AG04449 (cell line): Measurements from ENCODE around the gene KCNK3.

ENCODE experiments used
- CTCF ChIA-PET: fragments of 350-600 bp; formaldehyde crosslinking; extraction: SDS; loops from one replicate; lab custom pipeline; 2021; ENCODE audit warnings: antibody characterized with exemption; lab: Yijun Ruan, JAX
- POLR2A ChIA-PET: fragments of 400-600, 350-600 bp; formaldehyde crosslinking; extraction: SDS; loops from one replicate; lab custom pipeline; 2020; ENCODE audit warnings: antibody characterized with exemption, inconsistent platforms; lab: Yijun Ruan, JAX
- DNase-seq: peaks from one replicate; pipeline ENCODE4 v3.0.0-alpha.2; 2010; ENCODE audit warnings: low read depth, low spot score
- H3K4me3 ChIP-seq: 2 replicates; pipeline ENCODE4 v1.5.1; 2011; ENCODE audit warnings: low read depth, mild to moderate bottlenecking, control low read depth, low read length
- TF ChIP-seq, protein P1 (sequence below): IDR thresholded peaks from one replicate; pipeline ENCODE4 v1.5.1; 2011; ENCODE audit warnings: mild to moderate bottlenecking, moderate library complexity, low read length, control low read depth, inconsistent platforms; ENCODE audit not compliant: insufficient read depth; ENCODE audit errors: missing control alignments

KCNK3 gene

DNA sequence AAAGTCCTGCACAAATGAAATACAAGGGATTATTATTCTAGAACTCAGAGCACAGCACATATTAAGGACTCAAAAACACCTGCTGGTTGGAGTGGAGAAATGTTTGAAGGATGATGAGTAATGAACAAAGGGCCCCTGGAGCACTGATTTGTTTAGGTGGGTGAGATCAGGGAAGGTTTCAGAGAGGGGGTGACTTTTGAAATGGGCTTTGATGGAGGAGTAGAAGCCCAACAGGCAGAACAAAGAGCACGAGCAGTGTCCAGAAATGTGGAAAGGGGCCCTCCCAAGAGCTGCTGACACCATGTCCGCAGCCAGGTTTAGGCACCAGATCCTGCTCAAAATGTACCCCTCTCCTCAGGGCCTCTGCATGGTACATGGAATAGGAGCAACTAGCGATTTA, 23.8 kb downstream of the KCNK3 start:
- TF ChIP-seq, protein P1, sequence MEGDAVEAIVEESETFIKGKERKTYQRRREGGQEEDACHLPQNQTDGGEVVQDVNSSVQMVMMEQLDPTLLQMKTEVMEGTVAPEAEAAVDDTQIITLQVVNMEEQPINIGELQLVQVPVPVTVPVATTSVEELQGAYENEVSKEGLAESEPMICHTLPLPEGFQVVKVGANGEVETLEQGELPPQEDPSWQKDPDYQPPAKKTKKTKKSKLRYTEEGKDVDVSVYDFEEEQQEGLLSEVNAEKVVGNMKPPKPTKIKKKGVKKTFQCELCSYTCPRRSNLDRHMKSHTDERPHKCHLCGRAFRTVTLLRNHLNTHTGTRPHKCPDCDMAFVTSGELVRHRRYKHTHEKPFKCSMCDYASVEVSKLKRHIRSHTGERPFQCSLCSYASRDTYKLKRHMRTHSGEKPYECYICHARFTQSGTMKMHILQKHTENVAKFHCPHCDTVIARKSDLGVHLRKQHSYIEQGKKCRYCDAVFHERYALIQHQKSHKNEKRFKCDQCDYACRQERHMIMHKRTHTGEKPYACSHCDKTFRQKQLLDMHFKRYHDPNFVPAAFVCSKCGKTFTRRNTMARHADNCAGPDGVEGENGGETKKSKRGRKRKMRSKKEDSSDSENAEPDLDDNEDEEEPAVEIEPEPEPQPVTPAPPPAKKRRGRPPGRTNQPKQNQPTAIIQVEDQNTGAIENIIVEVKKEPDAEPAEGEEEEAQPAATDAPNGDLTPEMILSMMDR: no peak
- H3K4me3 ChIP-seq: no peak overlapping the region
- DNase-seq: no peak
- ChIA-PET POLR2A (no interaction called here), CTCF (no interaction called here)

DNA sequence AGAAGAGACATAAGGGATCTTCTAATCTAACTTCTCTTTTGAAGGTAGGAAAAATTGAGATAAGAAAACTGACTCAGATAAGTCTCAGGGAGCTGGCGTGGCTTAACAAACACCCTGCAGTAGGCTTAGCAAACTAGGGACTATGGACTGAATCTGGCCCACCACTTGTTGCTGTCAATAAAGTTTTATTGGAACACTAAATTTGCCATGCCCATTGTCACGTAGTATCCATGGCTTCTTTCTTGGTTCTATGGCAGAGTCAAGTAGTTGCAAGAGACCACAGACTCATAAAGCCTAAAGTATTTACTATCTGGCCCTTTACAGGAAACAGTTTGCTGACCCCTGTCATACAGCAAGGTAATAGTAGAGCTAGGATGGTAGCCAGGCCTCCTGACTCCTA, 24.2 kb downstream of the KCNK3 start:
- no peak overlapping the region for H3K4me3 ChIP-seq
- ChIA-PET CTCF (no interaction called here), POLR2A (no interaction called here)
- TF ChIP-seq, protein P1: no peak
- no peak for DNase-seq

DNA sequence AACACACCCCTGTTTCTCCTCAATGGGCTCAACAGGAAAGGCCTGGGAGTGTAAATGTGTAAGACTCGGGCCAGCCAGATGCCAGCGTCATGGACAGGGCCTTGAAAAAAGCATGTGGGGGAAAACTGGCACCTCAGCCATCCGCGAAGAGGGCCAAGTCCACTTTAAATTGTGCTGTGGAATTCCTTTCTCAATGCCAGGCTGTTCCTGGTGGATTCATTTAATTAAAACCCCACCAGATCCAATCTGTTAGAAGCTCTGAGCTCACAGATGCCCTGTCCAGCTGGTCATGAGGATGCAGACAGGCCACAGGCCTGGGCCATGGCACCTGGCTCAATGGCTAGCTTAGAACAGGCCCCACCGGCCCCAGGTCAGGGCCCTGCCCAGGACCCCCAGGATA, 24.8 kb downstream of the KCNK3 start:
- TF ChIP-seq, protein P1: no peak
- DNase-seq: no peak
- ChIA-PET CTCF (interaction anchor here (1.4 to 1.5 kb wide), 2 partner anchors 29 to 112 kb away, joined by 4 to 13 read pairs; no protein-coding TSS in a partner anchor), POLR2A (no interaction called here)
- H3K4me3 ChIP-seq: no peak overlapping the region

DNA sequence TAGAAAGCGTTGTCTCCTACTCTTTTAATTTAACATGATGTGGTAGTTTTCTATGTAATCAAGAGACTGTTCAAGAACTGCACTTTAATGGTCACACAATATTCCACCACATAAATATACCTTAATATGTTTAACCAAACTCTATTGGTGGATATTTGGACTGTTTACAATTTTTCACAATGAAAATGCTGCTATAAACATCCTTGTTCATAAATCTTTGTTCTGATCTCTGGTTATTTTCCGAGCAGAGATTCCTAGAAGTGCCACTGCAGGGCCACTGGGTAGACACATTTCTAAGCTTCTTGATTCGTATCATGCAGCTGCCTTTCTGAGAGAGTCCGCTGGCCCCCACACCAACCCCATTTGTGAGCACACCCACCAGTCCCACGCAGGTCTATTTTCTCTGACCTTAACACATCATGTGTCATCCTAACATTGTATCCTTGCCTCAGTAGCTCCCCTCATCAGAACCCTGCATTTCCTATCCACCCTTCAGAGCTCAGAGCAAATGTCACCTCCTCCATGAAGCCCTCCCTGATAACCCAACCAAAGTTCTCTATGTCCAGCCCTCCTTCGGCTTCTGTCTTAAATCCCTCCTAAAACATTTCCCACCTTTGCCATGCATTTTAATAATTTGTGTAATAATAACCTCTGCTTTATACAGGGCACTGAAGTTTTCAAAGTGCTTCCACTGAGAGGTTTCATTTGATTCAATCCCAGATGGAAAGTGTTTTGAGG, 26.6 kb downstream of the KCNK3 start:
- H3K4me3 ChIP-seq: no peak overlapping the region
- ChIA-PET POLR2A (no interaction called here), CTCF (interaction anchor here (1.4 to 1.5 kb wide), 2 partner anchors 27 to 114 kb away, joined by 4 to 13 read pairs; no protein-coding TSS in a partner anchor)
- no peak for DNase-seq
- TF ChIP-seq, protein P1: no peak

DNA sequence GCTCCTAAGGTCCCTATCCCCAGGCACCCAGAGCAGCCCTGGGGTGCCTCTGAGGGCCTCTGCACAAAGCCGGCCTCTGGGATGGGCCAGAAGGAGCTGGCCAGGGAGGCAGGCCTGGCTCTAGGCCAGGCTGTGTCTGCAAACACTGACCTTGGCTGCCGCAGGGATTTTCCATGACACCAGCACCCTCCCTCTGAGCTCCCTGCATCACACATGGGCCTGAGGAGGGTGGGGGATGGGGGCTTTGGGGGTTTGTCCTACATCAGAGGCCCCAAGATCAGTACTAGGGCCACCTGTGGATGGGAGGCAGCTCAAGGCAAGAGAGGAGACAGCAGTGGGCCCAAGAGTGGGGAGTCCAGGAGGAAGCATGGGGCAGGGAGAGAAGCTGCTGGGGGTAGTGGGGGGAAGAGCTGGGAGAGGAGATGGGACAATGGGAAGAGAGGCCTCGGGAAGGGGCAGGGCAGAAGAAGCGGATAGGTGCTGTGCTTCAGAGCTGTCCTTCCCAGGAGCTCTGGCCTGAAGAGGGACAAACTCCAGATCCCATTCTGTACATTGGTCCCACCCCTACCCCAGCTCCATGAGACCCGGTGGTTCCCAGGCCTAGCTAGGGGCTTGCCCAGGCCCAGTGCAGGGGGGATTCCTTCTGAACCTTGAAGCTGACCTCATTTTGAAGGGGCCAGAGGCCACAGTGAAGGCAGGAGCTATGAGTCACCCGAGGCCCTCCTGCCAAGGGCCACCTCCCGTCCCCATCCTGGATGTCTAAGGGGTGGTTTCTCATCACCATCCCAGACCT, 28.0 kb downstream of the KCNK3 start:
- CTCF ChIA-PET: interaction anchor here (0.7 to 1.8 kb wide), 6 partner anchors 9 to 142 kb away, joined by 3 to 10 read pairs (median 4); no protein-coding TSS in a partner anchor
- DNase-seq: no peak
- POLR2A ChIA-PET: no interaction called here

More for the DNA sequence above, 28.0 kb downstream of the KCNK3 start:
- TF ChIP-seq, protein P1: no peak
- H3K4me3 ChIP-seq: no peak overlapping the region
